Caco-2 (cell line): ENCODE data around the gene SH3GL2. TPM values are rescaled to one million over a fixed set of nuclear protein-coding genes. Genes with fewer than 3 reads are reported as not detected.

Source experiments
- BruUV-seq: library from RNA; stranded (reverse); fragments of 400-500 nt; replicated peaks from 2 replicates; lab custom pipeline; 2021; lab: Mats Ljungman, UMichigan
- CTCF ChIA-PET: fragments of 300-600 bp; sonication (Branson Sonifier 250); formaldehyde crosslinking; loops from one replicate; lab custom pipeline; 2022; ENCODE audit warnings: antibody characterized with exemption; lab: Charles Lee
- POLR2A ChIA-PET: fragments of 300-600 bp; sonication (Branson Sonifier 250); formaldehyde crosslinking; loops from one replicate; lab custom pipeline; 2022; ENCODE audit warnings: antibody characterized with exemption; lab: Charles Lee
- DNase-seq, 2 experiments: peaks; one replicate each; pipeline versions ENCODE4 v3.0.0 to v3.0.0-alpha.2; 2020 to 2022
- H3K27me3 ChIP-seq: replicated peaks from 2 replicates; pipeline ENCODE4 v1.6.0; 2011; ENCODE audit warnings: low read length; ENCODE audit not compliant: control insufficient read depth, insufficient read depth
- H3K36me3 ChIP-seq: 2 replicates; pipeline ENCODE4 v1.5.1; 2011; ENCODE audit warnings: low read length; ENCODE audit not compliant: control insufficient read depth, insufficient read depth
- H3K4me1 ChIP-seq: fragments of 250-450 bp; sonication (Bioruptor Pico); 2 replicates; pipeline ENCODE4 v1.5.1; 2020; ENCODE audit warnings: mild to moderate bottlenecking
- H3K4me3 ChIP-seq: 2 replicates; pipeline ENCODE4 v1.5.1; 2011; ENCODE audit warnings: low read depth, mild to moderate bottlenecking, control low read depth, low read length
- H3K9me3 ChIP-seq: fragments of 250-450 bp; sonication (Bioruptor Pico); 2 replicates; pipeline ENCODE4 v1.5.1; 2020; ENCODE audit warnings: mild to moderate bottlenecking, moderate library complexity
- H3K27ac Mint-ChIP-seq: one replicate; pipeline ENCODE4 v1.8.0; 2022; ENCODE audit warnings: mixed read lengths; ENCODE audit not compliant: unreplicated experiment
- H3K27me3 Mint-ChIP-seq: one replicate; pipeline ENCODE4 v1.8.0; 2022; ENCODE audit warnings: mixed read lengths; ENCODE audit not compliant: insufficient read depth, unreplicated experiment
- H3K36me3 Mint-ChIP-seq: one replicate; pipeline ENCODE4 v1.8.0; 2022; ENCODE audit warnings: mild to moderate bottlenecking, mixed read lengths; ENCODE audit not compliant: insufficient read depth, unreplicated experiment
- H3K4me1 Mint-ChIP-seq: one replicate; pipeline ENCODE4 v1.8.0; 2022; ENCODE audit warnings: low read depth, mixed read lengths; ENCODE audit not compliant: unreplicated experiment
- H3K4me3 Mint-ChIP-seq: one replicate; pipeline ENCODE4 v1.8.0; 2022; ENCODE audit warnings: mild to moderate bottlenecking, moderate library complexity, mixed read lengths; ENCODE audit not compliant: unreplicated experiment
- H3K9me3 Mint-ChIP-seq: one replicate; pipeline ENCODE4 v1.8.0; 2022; ENCODE audit warnings: mixed read lengths; ENCODE audit not compliant: unreplicated experiment
- intact Hi-C: fragments of 100-400 bp; cut with micrococcal nuclease; formaldehyde crosslinking; loops from one replicate; pipeline ENCODE4 v1.10.0; 2022; ENCODE audit not compliant: unreplicated experiment
- total RNA-seq: library from RNA; stranded (reverse); gene quantifications from 2 replicates; pipeline ENCODE4 v1.2.3, GENCODE V29; 2022
- TF ChIP-seq, protein P1 (sequence below), 2 experiments: fragments of 200-600 bp in 1 of 2; IDR thresholded peaks; 1 replicate in 1 of 2; 2 replicates in 1 of 2; pipeline versions ENCODE4 v1.5.1 to v1.8.0; 2011 to 2022; ENCODE audit warnings: antibody characterized with exemption in 1 of 2, control low read depth in 1 of 2, inconsistent platforms in 1 of 2, low read depth in 1 of 2, low read length in 1 of 2, mild to moderate bottlenecking in 1 of 2, moderate library complexity in 1 of 2; ENCODE audit not compliant: insufficient read depth in 1 of 2, severe bottlenecking in 1 of 2, unreplicated experiment in 1 of 2

SH3GL2 gene
- total RNA-seq, 1 experiment from 2014 or later = not detected

DNA sequence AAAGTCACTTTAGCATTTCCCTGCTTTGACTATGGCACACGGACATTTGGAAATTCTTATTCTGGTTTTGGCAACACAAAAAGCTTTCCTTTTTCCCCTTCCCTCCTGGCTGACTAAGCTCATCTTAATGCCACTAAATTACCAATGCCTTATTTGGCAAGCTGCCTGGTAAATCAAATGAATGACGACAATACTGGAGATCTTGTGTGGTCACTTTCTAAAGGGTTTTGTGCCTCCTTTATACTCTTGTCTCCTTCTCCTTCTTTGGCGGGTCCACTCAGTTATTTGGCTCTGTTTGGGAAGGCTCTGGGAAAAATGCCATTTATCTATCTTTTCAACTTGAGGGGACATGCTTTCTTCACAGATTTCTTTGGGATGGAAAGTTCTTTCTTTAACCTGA lies 34.9 kb downstream of the SH3GL2 start:
- Histone ChIP-seq H3K4me3 (no peak overlapping the region), H3K4me1 (no peaks in the 10 kb centered on the region), H3K36me3 (no peaks in the 10 kb centered on the region), H3K9me3 (no peaks in the 10 kb centered on the region), H3K27me3 (no peaks in the 10 kb centered on the region)
- DNase-seq = no peak
- no TSS peak for BruUV-seq
- Mint-ChIP-seq H3K36me3 (no peaks in the 10 kb centered on the region), H3K4me3 (no peak overlapping the region), H3K4me1 (no peaks in the 10 kb centered on the region), H3K27ac (no peak overlapping the region), H3K27me3 (peaks cover 11% of the 10 kb centered on the region), H3K9me3 (no peaks in the 10 kb centered on the region)
- intact Hi-C loops = loop anchor here (10.0 kb wide), 1 partner anchor 79 kb away; no protein-coding TSS in a partner anchor
- TF ChIP-seq, protein P1, sequence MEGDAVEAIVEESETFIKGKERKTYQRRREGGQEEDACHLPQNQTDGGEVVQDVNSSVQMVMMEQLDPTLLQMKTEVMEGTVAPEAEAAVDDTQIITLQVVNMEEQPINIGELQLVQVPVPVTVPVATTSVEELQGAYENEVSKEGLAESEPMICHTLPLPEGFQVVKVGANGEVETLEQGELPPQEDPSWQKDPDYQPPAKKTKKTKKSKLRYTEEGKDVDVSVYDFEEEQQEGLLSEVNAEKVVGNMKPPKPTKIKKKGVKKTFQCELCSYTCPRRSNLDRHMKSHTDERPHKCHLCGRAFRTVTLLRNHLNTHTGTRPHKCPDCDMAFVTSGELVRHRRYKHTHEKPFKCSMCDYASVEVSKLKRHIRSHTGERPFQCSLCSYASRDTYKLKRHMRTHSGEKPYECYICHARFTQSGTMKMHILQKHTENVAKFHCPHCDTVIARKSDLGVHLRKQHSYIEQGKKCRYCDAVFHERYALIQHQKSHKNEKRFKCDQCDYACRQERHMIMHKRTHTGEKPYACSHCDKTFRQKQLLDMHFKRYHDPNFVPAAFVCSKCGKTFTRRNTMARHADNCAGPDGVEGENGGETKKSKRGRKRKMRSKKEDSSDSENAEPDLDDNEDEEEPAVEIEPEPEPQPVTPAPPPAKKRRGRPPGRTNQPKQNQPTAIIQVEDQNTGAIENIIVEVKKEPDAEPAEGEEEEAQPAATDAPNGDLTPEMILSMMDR (IDR thresholded peaks at IDR 0.05; ENCODE audit: insufficient read depth in 1 of 2, low read depth in 1 of 2, low read length in 1 of 2, severe bottlenecking in 1 of 2, unreplicated experiment in 1 of 2) = no peak
- ChIA-PET POLR2A (no interaction called here), CTCF (no interaction called here)

DNA sequence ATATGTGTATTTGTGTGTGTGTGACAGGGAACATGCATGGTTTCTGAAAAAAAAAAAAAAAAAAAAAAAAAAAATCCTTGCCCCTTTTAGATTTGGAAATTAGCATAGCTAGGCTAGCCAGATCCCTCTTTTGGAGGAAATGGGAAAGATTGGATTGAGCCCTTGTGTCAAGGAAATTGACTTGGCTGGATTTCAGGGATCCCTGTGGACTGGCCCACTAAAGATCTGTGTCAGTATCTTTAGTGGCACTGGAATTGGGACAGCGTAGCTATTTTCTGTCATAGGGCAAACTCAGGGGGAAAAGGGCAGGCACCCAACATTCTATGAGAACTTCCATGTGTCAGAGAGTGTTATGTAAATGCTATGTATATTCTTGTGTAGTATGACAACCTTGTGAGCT lies 35.4 kb downstream of the SH3GL2 start:
- H3K4me1 ChIP-seq = no peaks in the 10 kb centered on the region
- no peak for DNase-seq
- intact Hi-C loops = loop anchor here (10.0 kb wide), 1 partner anchor 79 kb away; no protein-coding TSS in a partner anchor
- Mint-ChIP-seq H3K36me3 (no peaks in the 10 kb centered on the region), H3K27ac (no peak overlapping the region), H3K4me3 (no peak overlapping the region), H3K9me3 (no peaks in the 10 kb centered on the region), H3K27me3 (peaks cover 11% of the 10 kb centered on the region), H3K4me1 (no peaks in the 10 kb centered on the region)
- no TSS peak for BruUV-seq
- no peak overlapping the region for H3K4me3 ChIP-seq
- H3K36me3 ChIP-seq = no peaks in the 10 kb centered on the region
- TF ChIP-seq, protein P1 (IDR thresholded peaks at IDR 0.05; ENCODE audit: insufficient read depth in 1 of 2, low read depth in 1 of 2, low read length in 1 of 2, severe bottlenecking in 1 of 2, unreplicated experiment in 1 of 2) = no peak
- ChIA-PET POLR2A (no interaction called here), CTCF (no interaction called here)
- H3K9me3 ChIP-seq = no peaks in the 10 kb centered on the region
- H3K27me3 ChIP-seq = no peaks in the 10 kb centered on the region

DNA sequence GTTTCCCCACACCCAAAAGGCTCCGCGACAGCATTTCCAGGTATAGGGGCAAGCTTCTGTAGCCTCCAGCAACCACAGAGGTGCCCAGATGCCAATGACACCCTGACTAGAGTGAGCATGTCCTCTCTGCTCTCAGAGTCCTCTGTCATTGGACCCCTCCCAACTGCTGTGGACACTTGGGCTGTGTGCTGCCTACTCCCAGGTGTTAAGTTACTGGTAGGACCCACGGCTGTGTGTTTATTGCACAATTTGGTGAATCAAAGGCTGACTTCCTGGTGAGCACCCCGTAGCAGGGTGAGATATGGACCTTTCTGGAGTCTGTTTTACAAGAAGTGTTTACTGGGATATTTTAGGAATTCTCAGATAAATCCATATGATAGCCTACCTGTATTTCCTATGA lies 36.0 kb downstream of the SH3GL2 start:
- no peaks in the 10 kb centered on the region for H3K36me3 ChIP-seq
- CTCF ChIA-PET = no interaction called here
- POLR2A ChIA-PET = no interaction called here

More for the DNA sequence above, 36.0 kb downstream of the SH3GL2 start:
- H3K9me3 ChIP-seq = no peaks in the 10 kb centered on the region
- BruUV-seq = no TSS peak
- H3K4me1 ChIP-seq = no peaks in the 10 kb centered on the region
- H3K4me1 Mint-ChIP-seq = no peaks in the 10 kb centered on the region
- H3K27me3 Mint-ChIP-seq = peaks cover 11% of the 10 kb centered on the region
- H3K27me3 ChIP-seq = no peaks in the 10 kb centered on the region
- no peaks in the 10 kb centered on the region for H3K36me3 Mint-ChIP-seq
- DNase-seq = no peak
- intact Hi-C loops = loop anchor here (10.0 kb wide), 1 partner anchor 80 kb away; no protein-coding TSS in a partner anchor
- H3K27ac Mint-ChIP-seq = no peak overlapping the region
- TF ChIP-seq, protein P1 (IDR thresholded peaks at IDR 0.05; ENCODE audit: insufficient read depth in 1 of 2, low read depth in 1 of 2, low read length in 1 of 2, severe bottlenecking in 1 of 2, unreplicated experiment in 1 of 2) = no peak
- H3K4me3 Mint-ChIP-seq = no peak overlapping the region
- H3K9me3 Mint-ChIP-seq = no peaks in the 10 kb centered on the region
- H3K4me3 ChIP-seq = no peak overlapping the region
